Activated CD4-positive, alpha-beta T cell treated with anti-CD3 and anti-CD28 coated beads for 36 hours (primary cell): ENCODE data around the gene CD244. TPM values are rescaled to one million over a fixed set of nuclear protein-coding genes. Genes with fewer than 3 reads are reported as not detected.

Source experiments
- ATAC-seq: fragments of 200-7000 bp; cut with Tn5 transposase; one replicate; pipeline ENCODE4 v1.10.0; 2021; ENCODE audit warnings: mild to moderate bottlenecking, moderate library complexity
- CTCF ChIA-PET: fragments of 350-600 bp; sonication (Branson Sonifier 250); formaldehyde crosslinking; loops from one replicate; lab custom pipeline; 2021; ENCODE audit warnings: antibody characterized with exemption; lab: Charles Lee
- POLR2A ChIA-PET: fragments of 350-600 bp; sonication (Branson Sonifier 250); formaldehyde crosslinking; loops from one replicate; lab custom pipeline; 2021; ENCODE audit warnings: antibody characterized with exemption, inconsistent platforms; lab: Charles Lee
- DNase-seq: peaks from one replicate; pipeline ENCODE4 v3.0.0-alpha.2; 2020
- H3K27ac Mint-ChIP-seq: one replicate; pipeline ENCODE4 v1.8.0; 2021; ENCODE audit warnings: mixed read lengths
- H3K27me3 Mint-ChIP-seq: one replicate; pipeline ENCODE4 v1.8.0; 2021; ENCODE audit warnings: mixed read lengths
- H3K36me3 Mint-ChIP-seq: one replicate; pipeline ENCODE4 v1.8.0; 2021; ENCODE audit warnings: low read depth, mixed read lengths
- H3K4me1 Mint-ChIP-seq: one replicate; pipeline ENCODE4 v1.8.0; 2021; ENCODE audit warnings: mixed read lengths
- H3K4me3 Mint-ChIP-seq: one replicate; pipeline ENCODE4 v1.8.0; 2021; ENCODE audit warnings: mild to moderate bottlenecking, moderate library complexity, mixed read lengths
- H3K9me3 Mint-ChIP-seq: one replicate; pipeline ENCODE4 v1.8.0; 2021; ENCODE audit warnings: low read depth, mixed read lengths
- intact Hi-C, 2 experiments: fragments of 100-400 bp; cut with DNase I in 1 of 2; cut with micrococcal nuclease in 1 of 2; formaldehyde crosslinking; loops; one replicate each; pipeline versions ENCODE4 v1.14.2 to v1.15.1; 2022 to 2024; cut with DNase I, micrococcal nuclease
- total RNA-seq, 2 experiments: library from RNA; stranded (reverse); gene quantifications; one replicate each; pipeline ENCODE4 v1.2.3, GENCODE V29; 2021

Gene CD244
- total RNA-seq, 2 experiments from 2014 or later, result 0.14 to 0.25 TPM

DNA sequence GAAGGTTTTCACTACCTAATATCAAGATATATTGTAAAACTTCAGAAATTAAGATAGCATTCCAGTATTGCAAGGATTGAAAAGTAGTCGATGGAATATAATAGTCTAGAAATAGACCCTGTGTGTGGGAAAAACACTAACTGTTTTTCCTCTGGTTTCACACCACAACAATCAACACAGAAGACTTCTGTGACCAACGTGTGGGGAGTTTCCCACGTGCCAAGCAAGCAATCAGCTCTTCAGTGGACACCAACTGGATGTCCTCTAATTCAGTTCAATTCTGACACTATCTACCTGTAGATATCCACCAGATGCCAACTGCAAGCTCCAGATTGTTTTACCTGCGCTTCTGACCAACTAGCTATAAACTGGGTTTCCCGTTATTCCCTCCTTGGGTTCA is 12.1 kb downstream of the CD244 start:
- Mint-ChIP-seq H3K4me1 (no peaks in the 10 kb centered on the region), H3K9me3 (no peaks in the 10 kb centered on the region), H3K4me3 (no peak overlapping the region), H3K27me3 (no peaks in the 10 kb centered on the region), H3K36me3 (no peaks in the 10 kb centered on the region), H3K27ac (no peak overlapping the region)
- POLR2A ChIA-PET, result no interaction called here
- CTCF ChIA-PET, result interaction anchor here (0.7 to 1.6 kb wide), 11 partner anchors 8 to 102 kb away, joined by 3 to 5 read pairs (median 3); partner anchors contain the start of genes CD244 and ITLN1
- ATAC-seq (no peak), DNase-seq (no peak)
- intact Hi-C loops, result no loop called here

GRCh38 chr1:160846281-160846680 is 16.4 kb downstream of the CD244 start:
- POLR2A ChIA-PET, result no interaction called here
- H3K27ac Mint-ChIP-seq, result no peak overlapping the region
- intact Hi-C loops, result no loop called here
- no peaks in the 10 kb centered on the region for H3K36me3 Mint-ChIP-seq
- ATAC-seq, result no peak
- DNase-seq, result no peak
- no peaks in the 10 kb centered on the region for H3K27me3 Mint-ChIP-seq
- H3K4me1 Mint-ChIP-seq, result no peaks in the 10 kb centered on the region
- no peaks in the 10 kb centered on the region for H3K9me3 Mint-ChIP-seq
- no peak overlapping the region for H3K4me3 Mint-ChIP-seq
- CTCF ChIA-PET, result interaction anchor here (1.0 to 1.8 kb wide), 4 partner anchors 11 to 165 kb away, joined by 3 to 6 read pairs (median 4); no protein-coding TSS in a partner anchor

DNA sequence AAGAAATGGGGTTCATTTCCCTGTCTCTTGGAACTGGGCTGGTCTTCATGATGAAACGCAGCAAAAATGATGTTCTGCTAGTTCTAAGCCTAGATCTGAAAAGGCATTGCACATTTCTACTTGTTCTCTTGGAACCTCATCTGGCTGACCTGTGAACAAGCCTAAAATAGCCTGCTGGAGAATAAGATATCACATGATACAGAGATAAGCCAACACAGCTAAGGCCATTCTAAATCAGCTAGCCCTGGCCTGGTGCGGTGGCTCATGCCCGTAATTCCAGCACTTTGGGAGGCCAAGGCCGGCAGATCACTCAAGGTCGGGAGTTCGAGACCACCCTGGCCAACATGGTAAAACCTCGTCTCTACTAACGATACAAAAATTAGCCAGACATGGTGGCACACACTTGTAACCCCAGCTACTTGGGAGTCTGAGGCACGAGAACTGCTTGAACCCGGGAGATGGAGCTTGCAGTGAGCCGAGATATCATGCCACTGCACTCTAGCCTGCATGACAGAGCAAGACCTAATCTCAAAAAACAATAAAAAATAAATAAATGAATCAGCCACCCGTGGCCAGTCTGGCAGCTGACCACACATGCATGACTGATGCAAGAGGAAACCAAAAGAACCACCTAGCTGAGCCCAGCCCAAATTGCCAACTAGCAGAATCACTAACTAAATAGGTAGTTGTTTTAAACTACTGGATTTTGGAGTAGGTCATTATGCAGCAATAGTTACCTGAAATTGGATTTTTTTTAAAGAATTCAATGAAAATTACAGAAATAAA is 18.0 kb downstream of the CD244 start:
- Mint-ChIP-seq H3K36me3 (no peaks in the 10 kb centered on the region), H3K27me3 (no peaks in the 10 kb centered on the region), H3K4me3 (no peak overlapping the region), H3K9me3 (no peaks in the 10 kb centered on the region), H3K27ac (no peak overlapping the region), H3K4me1 (peaks cover 2% of the 10 kb centered on the region)
- ChIA-PET POLR2A (no interaction called here), CTCF (interaction anchor here (0.8 to 3.7 kb wide), 9 partner anchors 9 to 163 kb away, joined by 3 to 18 read pairs (median 4); partner anchors contain the start of gene ITLN2)
- intact Hi-C loops, result no loop called here
- DNase-seq, result no peak
- no peak for ATAC-seq

DNA sequence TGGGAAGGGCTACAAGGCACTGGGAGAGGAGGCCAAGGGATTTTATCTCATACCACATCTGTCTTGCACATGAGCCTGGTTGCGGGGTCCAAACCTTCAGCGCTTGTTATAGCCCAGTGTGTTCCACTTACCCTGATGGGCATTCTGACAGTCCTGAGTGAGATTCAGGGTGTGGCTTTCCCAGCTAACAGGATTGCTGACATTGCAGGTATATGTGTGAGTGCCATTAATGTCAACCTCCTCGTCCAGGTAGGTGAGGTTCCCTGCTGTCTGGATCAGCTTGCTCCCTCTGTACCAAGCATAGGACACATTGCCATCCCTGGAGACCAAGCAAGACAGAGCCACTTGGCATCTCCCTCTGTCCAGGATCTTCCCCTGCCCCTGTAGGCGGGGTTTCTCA is 21.6 kb downstream of the CD244 start:
- Mint-ChIP-seq H3K27me3 (no peaks in the 10 kb centered on the region), H3K9me3 (no peaks in the 10 kb centered on the region), H3K4me3 (no peak overlapping the region), H3K36me3 (no peaks in the 10 kb centered on the region), H3K4me1 (peaks cover 36% of the 10 kb centered on the region), H3K27ac (no peak overlapping the region)
- no peak for ATAC-seq
- CTCF ChIA-PET, result interaction anchor here (0.7 to 9.5 kb wide), 8 partner anchors 10 to 144 kb away, joined by 3 to 130 read pairs (median 5); partner anchors contain the start of gene ITLN2
- DNase-seq, result no peak
- POLR2A ChIA-PET, result no interaction called here
- intact Hi-C loops, result no loop called here

- H3K27ac Mint-ChIP-seq, result no peak overlapping the region
- DNase-seq, result no peak
- intact Hi-C loops, result loop anchor here (2.0 to 5.0 kb wide), 3 partner anchors 23 to 258 kb away; partner anchors contain the start of genes KLHDC9 (in 2 of the 2) and CD244 (in 1 of the 2)
- ATAC-seq, result no peak
- ChIA-PET POLR2A (no interaction called here), CTCF (interaction anchor here (0.6 to 9.5 kb wide), 9 partner anchors 13 to 266 kb away, joined by 3 to 241 read pairs (median 5); partner anchors contain the start of gene ITLN2)
- no peaks in the 10 kb centered on the region for H3K9me3 Mint-ChIP-seq
- H3K36me3 Mint-ChIP-seq, result no peaks in the 10 kb centered on the region
- H3K27me3 Mint-ChIP-seq, result no peaks in the 10 kb centered on the region
- H3K4me1 Mint-ChIP-seq, result peaks cover 45% of the 10 kb centered on the region
- H3K4me3 Mint-ChIP-seq, result no peak overlapping the region
Observed at GRCh38 chr1:160839746-160840145, 22.9 kb downstream of the CD244 start.

DNA sequence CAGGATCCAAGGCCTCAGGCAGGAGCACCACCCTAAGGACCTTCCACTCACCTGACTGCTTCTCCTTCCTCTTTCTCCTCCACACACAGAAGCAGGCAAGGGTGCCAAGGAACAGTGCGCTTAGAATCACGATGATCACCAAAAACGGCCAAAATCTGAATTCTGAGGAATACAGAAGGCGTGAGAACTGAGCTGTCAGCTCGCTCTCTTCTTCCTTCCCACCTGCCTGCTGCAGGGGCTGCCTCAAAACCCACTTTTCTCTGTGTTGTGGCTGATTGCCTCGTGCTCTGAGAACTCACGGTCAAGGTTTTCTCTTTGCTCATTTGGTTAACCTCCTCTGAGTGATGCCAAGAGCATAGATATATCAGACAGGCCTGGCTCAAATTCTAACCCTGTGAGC is 23.8 kb downstream of the CD244 start:
- CTCF ChIA-PET, result interaction anchor here (0.5 to 9.5 kb wide), 9 partner anchors 25 to 400 kb away, joined by 3 to 241 read pairs (median 7); partner anchors contain the start of genes ITLN1 and ITLN2
- H3K27me3 Mint-ChIP-seq, result no peaks in the 10 kb centered on the region
- peaks cover 51% of the 10 kb centered on the region for H3K4me1 Mint-ChIP-seq
- H3K4me3 Mint-ChIP-seq, result peak overlapping the region; percentile 36
- DNase-seq, result no peak
- H3K9me3 Mint-ChIP-seq, result no peaks in the 10 kb centered on the region
- H3K36me3 Mint-ChIP-seq, result no peaks in the 10 kb centered on the region
- intact Hi-C loops, result loop anchor here (2.0 to 5.0 kb wide), 3 partner anchors 24 to 258 kb away; partner anchors contain the start of genes KLHDC9 (in 2 of the 2) and CD244 (in 1 of the 2)
- ATAC-seq, result no peak
- H3K27ac Mint-ChIP-seq, result peak overlapping the region; percentile 91
- POLR2A ChIA-PET, result interaction anchor here (0.7 kb wide), 1 partner anchor 164 kb away, joined by 3 read pairs; no protein-coding TSS in a partner anchor

- Mint-ChIP-seq H3K4me1 (peaks cover 55% of the 10 kb centered on the region), H3K27ac (peak overlapping the region; percentile 91), H3K27me3 (no peaks in the 10 kb centered on the region), H3K9me3 (no peaks in the 10 kb centered on the region), H3K4me3 (peak overlapping the region; percentile 42), H3K36me3 (no peaks in the 10 kb centered on the region)
- ChIA-PET CTCF (interaction anchor here (0.5 to 9.5 kb wide), 37 partner anchors 11 to 388 kb away, joined by 3 to 241 read pairs (median 4); partner anchors contain the start of genes ITLN1, ITLN2, LY9 and TOMM40L), POLR2A (interaction anchor here (0.6 kb wide), 2 partner anchors 25 to 291 kb away, joined by 3 read pairs; partner anchors contain the start of gene CD244)
- ATAC-seq, result peak; percentile 93
- DNase-seq, result peak; percentile 87
- intact Hi-C loops, result loop anchor here (2.0 to 5.0 kb wide), 4 partner anchors 25 to 260 kb away; partner anchors contain the start of genes KLHDC9 (in 2 of the 2) and CD244 (in 1 of the 2)
Observed at GRCh38 chr1:160837558-160838205, 25.0 kb downstream of the CD244 start.

DNA sequence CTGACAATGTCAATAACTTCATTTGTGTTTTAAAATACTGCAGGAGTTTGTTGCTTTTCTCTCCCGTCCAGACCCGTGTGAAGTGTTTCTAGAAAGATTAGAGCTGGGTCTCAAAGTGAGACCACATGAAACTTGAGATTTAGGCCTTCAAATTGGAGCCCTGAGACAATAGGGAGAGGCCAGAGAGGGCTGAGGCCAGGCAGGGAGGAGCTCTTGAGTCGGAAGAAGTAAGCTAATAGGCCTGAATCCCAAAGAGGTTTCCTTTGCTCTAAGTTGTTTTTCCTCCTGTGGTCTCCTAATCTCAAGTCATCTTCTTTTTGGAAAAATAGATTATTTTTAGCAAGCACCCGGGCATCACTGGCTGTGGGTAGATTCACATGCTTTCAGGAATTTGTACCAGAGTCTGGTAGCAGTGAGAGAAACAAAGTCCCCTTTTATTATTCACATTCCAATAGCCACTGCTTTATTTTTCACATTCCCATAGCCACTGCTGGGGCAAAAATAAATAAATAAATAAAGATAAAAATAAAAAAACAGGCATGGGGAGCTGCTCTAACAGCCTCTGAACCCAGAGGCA is 25.6 kb downstream of the CD244 start:
- no peak for DNase-seq
- intact Hi-C loops, result loop anchor here (2.0 to 5.0 kb wide), 2 partner anchors 36 to 260 kb away; partner anchors contain the start of gene KLHDC9 (in 2 of the 2)
- CTCF ChIA-PET, result interaction anchor here (0.6 to 9.5 kb wide), 44 partner anchors 10 to 590 kb away, joined by 3 to 241 read pairs (median 4); partner anchors contain the start of genes ITLN1, ITLN2, LY9 and TOMM40L
- no peak for ATAC-seq
- H3K9me3 Mint-ChIP-seq, result no peaks in the 10 kb centered on the region
- peak overlapping the region; percentile 91 for H3K27ac Mint-ChIP-seq
- peaks cover 55% of the 10 kb centered on the region for H3K4me1 Mint-ChIP-seq
- peak overlapping the region; percentile 34 for H3K4me3 Mint-ChIP-seq
- POLR2A ChIA-PET, result interaction anchor here (0.6 kb wide), 1 partner anchor 291 kb away, joined by 3 read pairs; no protein-coding TSS in a partner anchor
- no peaks in the 10 kb centered on the region for H3K27me3 Mint-ChIP-seq
- H3K36me3 Mint-ChIP-seq, result no peaks in the 10 kb centered on the region

GRCh38 chr1:160836561-160836960 is 26.1 kb downstream of the CD244 start:
- peak overlapping the region; percentile 91 for H3K27ac Mint-ChIP-seq
- DNase-seq (no peak), ATAC-seq (no peak)
- intact Hi-C loops, result loop anchor here (2.0 to 5.0 kb wide), 2 partner anchors 36 to 261 kb away; partner anchors contain the start of gene KLHDC9 (in 2 of the 2)
- H3K4me1 Mint-ChIP-seq, result peaks cover 55% of the 10 kb centered on the region
- ChIA-PET CTCF (interaction anchor here (0.6 to 9.5 kb wide), 41 partner anchors 10 to 589 kb away, joined by 3 to 241 read pairs (median 4); partner anchors contain the start of genes ITLN1, ITLN2, LY9 and USF1), POLR2A (no interaction called here)
- H3K27me3 Mint-ChIP-seq, result no peaks in the 10 kb centered on the region
- peak overlapping the region; percentile 34 for H3K4me3 Mint-ChIP-seq
- H3K36me3 Mint-ChIP-seq, result no peaks in the 10 kb centered on the region
- H3K9me3 Mint-ChIP-seq, result no peaks in the 10 kb centered on the region

DNA sequence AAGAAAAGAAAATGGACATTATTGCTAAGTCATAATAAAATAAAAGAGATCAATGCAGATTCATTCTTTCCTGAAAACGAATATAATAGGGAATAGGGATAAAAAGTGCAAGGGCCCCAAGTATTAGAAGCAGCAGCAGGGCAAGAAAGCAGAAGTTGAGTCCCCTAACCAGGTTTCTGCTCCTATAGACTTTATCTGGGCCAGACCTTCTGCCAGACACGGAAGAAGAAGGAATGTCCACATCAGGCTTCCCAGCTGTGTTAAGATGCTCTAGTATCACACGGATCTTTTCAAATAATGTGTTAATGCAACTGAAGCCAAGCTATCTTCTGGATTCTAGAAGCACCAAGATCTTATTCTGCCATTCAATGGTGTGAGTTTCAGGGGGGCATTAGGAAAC is 26.9 kb downstream of the CD244 start:
- no peak for DNase-seq
- no peaks in the 10 kb centered on the region for H3K36me3 Mint-ChIP-seq
- POLR2A ChIA-PET, result no interaction called here
- H3K4me3 Mint-ChIP-seq, result no peak overlapping the region
- intact Hi-C loops, result loop anchor here (1.0 to 5.0 kb wide), 8 partner anchors 35 to 262 kb away; partner anchors contain the start of genes KLHDC9 (in 2 of the 2) and ITLN1 (in 1 of the 2)
- ATAC-seq, result no peak
- CTCF ChIA-PET, result interaction anchor here (0.7 to 9.5 kb wide), 44 partner anchors 8 to 650 kb away, joined by 3 to 241 read pairs (median 6); partner anchors contain the start of genes CD244, ITLN1, ITLN2 and LY9
- H3K9me3 Mint-ChIP-seq, result no peaks in the 10 kb centered on the region
- H3K27me3 Mint-ChIP-seq, result no peaks in the 10 kb centered on the region
- no peak overlapping the region for H3K27ac Mint-ChIP-seq
- H3K4me1 Mint-ChIP-seq, result peaks cover 55% of the 10 kb centered on the region
